GM12864 (cell line): ENCODE data around the gene SHISAL1.
"Not testable (repeated sequence)": the region's sequence is repeated elsewhere in the genome, so short reads cannot be mapped to it uniquely, and the experiment has no call there.

Source experiments
- DNase-seq: peaks from one replicate; pipeline ENCODE4 v3.0.0-alpha.2; 2011; ENCODE audit warnings: low read depth
- H3K4me3 ChIP-seq: 2 replicates; pipeline ENCODE4 v1.5.1; 2011; ENCODE audit warnings: mild to moderate bottlenecking, low read depth, low read length, control low read depth
- TF ChIP-seq, protein P1 (sequence below): IDR thresholded peaks from 2 replicates; pipeline ENCODE4 v1.5.1; 2011; ENCODE audit warnings: low read depth, mild to moderate bottlenecking, moderate library complexity, low read length, control low read depth, inconsistent platforms; ENCODE audit errors: missing control alignments

SHISAL1 gene

DNA sequence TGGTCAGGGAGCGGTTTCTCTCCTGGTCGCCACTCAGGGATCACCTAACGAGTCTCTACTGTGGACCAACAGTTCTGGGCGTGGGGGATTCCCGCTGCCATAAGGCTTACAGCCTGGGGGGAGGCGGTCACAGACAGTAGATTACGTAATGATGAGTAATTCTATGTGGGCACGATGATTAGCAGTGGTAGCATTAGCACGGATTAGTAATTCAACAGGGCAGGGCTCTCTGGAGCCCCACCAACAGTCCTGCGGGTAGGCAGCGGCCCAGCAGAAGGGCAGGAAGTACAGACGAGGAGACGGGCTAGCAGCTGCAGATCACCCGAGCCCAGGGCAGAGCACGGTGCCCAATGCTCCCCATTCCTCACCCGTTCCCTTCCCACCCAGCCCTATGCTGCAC is 3.6 kb downstream of the SHISAL1 start:
- H3K4me3 ChIP-seq, result no peak overlapping the region
- DNase-seq, result no peak
- TF ChIP-seq, protein P1, sequence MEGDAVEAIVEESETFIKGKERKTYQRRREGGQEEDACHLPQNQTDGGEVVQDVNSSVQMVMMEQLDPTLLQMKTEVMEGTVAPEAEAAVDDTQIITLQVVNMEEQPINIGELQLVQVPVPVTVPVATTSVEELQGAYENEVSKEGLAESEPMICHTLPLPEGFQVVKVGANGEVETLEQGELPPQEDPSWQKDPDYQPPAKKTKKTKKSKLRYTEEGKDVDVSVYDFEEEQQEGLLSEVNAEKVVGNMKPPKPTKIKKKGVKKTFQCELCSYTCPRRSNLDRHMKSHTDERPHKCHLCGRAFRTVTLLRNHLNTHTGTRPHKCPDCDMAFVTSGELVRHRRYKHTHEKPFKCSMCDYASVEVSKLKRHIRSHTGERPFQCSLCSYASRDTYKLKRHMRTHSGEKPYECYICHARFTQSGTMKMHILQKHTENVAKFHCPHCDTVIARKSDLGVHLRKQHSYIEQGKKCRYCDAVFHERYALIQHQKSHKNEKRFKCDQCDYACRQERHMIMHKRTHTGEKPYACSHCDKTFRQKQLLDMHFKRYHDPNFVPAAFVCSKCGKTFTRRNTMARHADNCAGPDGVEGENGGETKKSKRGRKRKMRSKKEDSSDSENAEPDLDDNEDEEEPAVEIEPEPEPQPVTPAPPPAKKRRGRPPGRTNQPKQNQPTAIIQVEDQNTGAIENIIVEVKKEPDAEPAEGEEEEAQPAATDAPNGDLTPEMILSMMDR, result no peak

GRCh38 chr22:44307509-44308169 is 5.1 kb downstream of the SHISAL1 start:
- no peak overlapping the region for H3K4me3 ChIP-seq
- TF ChIP-seq, protein P1, result no peak
- no peak for DNase-seq

- no peak overlapping the region for H3K4me3 ChIP-seq
- TF ChIP-seq, protein P1, result no peak
- no peak for DNase-seq
Measured at GRCh38 chr22:44305888-44306287, 6.9 kb downstream of the SHISAL1 start.

GRCh38 chr22:44305455-44305854 is 7.3 kb downstream of the SHISAL1 start:
- H3K4me3 ChIP-seq, result no peak overlapping the region
- no peak for DNase-seq
- TF ChIP-seq, protein P1, result no peak

DNA sequence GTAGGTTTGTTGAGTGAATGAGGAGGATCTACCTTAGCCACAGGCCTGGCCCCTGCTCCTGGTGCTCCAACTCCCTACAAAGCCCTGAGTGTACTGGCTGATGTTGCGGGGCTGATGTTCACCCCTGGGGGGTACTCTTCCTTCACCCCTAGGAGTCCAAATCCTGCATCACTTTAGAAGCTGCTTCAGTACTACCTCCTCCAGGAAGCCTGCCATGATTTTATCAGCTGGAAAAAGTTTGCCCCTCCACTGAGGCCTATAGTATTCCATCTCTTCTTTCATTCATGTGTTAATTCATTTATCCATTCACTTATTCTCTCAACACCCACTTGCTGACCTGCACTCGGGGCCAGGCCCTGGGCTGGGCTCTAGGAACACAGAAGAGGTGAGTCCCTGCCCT is 7.8 kb downstream of the SHISAL1 start:
- no peak for DNase-seq
- no peak overlapping the region for H3K4me3 ChIP-seq
- TF ChIP-seq, protein P1, result no peak

DNA sequence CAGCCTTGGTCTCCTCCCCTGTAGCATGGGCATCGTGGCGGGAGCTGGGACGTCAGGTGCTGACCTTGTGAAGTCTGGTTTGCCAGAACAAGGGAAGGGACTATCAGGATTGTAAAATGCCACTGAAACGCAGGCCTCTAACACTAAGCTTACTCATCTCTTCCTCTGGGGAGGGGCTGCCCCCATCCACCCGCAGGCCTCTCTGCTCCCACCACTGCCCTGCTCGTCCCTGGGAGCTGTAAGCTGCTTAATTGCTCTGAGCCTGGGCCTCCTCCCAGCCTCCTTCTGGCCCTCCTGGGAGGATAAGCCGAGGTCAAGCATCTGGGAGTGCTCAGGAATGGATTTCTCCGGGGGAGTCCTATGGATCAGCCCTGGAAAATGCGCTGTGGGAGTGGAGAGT is 8.4 kb downstream of the SHISAL1 start:
- TF ChIP-seq, protein P1, result no peak
- no peak overlapping the region for H3K4me3 ChIP-seq
- no peak for DNase-seq

DNA sequence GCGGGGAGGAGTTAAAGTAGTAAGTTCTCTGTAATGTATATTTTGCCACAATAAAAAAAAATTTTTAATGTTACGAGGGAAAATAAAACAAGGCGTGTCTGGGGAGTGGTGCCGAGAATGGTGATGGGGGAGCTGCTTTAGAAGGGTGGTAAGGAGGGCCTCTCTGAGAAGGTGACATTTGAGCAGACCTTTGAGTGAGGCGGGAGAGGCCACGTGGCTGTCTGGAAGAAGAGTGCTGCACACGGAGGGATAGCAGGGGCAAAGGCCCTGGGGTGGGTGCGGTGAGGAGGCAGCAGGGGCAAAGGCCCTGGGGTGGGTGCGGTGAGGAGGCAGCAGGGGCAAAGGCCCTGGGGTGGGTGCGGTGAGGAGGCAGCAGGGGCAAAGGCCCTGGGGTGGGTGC is 10.4 kb downstream of the SHISAL1 start:
- H3K4me3 ChIP-seq, DNase-seq: not testable (repeated sequence)
